ENCODE results near the gene DPP8.
A peak's percentile ranks its signal among the peaks of the same experiment; 100 is the strongest.

DPP8 gene

DNA sequence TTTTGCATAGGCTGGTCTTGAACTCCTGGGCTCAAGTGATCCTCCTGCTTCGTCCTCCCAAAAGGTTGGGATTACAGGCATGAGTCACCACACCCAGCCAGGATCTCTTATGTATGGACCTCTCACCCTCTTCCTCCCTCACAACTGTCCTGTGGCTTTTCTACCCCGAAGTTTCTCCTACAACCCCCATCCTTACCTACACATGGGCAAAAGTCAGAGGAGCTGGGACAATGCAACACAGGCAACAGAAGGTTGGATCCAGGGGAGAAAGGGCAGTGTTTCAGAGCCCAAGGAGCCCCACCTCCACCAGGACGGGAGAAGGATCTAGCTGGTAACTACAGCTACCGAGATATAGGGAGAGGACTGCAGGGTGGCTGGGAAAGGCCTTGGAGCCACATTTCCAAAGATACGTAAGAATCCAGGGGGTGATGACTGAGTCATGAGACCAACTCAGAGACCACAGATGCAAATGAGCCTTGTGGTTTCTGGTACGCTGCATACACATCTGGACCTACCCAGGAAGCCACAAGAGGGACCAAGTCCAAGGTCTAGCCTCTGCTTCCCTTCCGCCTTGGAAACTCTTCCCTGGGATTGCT lies 108.4 kb downstream of the DPP8 start:
- no peak overlapping the region for H3K4me3 ChIP-seq (ENCODE audit: low read depth, low read length)
- peak; percentile 99 for DNase-seq (ENCODE audit: low read depth, low spot score)
- in situ Hi-C loops (cut with HindIII; ENCODE audit: low sequenced_read_pairs): no loop called here
- TF ChIP-seq, protein P1, sequence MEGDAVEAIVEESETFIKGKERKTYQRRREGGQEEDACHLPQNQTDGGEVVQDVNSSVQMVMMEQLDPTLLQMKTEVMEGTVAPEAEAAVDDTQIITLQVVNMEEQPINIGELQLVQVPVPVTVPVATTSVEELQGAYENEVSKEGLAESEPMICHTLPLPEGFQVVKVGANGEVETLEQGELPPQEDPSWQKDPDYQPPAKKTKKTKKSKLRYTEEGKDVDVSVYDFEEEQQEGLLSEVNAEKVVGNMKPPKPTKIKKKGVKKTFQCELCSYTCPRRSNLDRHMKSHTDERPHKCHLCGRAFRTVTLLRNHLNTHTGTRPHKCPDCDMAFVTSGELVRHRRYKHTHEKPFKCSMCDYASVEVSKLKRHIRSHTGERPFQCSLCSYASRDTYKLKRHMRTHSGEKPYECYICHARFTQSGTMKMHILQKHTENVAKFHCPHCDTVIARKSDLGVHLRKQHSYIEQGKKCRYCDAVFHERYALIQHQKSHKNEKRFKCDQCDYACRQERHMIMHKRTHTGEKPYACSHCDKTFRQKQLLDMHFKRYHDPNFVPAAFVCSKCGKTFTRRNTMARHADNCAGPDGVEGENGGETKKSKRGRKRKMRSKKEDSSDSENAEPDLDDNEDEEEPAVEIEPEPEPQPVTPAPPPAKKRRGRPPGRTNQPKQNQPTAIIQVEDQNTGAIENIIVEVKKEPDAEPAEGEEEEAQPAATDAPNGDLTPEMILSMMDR (IDR thresholded peaks at IDR 0.05; ENCODE audit: low read depth, low read length): no peak

DNA sequence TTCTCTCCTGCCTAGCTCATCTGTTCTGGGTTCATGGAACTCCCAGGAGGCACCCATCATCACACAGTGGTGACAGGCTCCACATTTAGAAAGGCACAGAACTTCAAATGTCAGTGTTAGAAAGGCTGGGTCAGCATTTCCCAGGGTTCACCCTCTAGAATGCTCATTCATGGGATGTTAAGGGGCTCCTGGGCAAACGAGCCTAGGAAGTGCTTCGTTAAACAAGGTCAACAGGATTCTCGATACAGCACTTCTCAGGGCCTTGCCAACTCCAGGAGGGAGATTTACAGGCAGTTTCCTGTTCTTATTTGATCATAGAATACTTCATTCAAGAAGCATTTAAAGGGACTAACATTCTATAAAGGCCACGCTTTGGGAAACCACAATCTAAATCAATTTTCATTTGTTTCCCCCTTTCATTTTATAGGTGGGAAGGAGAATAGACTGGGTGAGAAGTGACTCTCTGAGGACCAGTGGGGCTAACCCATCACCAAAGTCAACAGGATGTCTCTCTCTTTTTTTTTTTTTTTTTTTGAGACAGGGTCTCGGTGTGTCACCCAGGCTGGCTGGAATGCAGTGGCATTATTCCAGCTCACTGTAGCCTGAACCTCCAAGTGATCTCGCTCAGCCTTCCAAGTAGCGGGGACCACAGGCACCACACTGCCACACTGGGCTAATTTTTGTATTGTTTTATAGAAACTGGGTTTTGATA lies 109.0 kb downstream of the DPP8 start:
- in situ Hi-C loops (cut with HindIII; ENCODE audit: low sequenced_read_pairs): no loop called here
- TF ChIP-seq, protein P1 (IDR thresholded peaks at IDR 0.05; ENCODE audit: low read depth, low read length): no peak
- H3K4me3 ChIP-seq (ENCODE audit: low read depth, low read length): no peak overlapping the region

DNA sequence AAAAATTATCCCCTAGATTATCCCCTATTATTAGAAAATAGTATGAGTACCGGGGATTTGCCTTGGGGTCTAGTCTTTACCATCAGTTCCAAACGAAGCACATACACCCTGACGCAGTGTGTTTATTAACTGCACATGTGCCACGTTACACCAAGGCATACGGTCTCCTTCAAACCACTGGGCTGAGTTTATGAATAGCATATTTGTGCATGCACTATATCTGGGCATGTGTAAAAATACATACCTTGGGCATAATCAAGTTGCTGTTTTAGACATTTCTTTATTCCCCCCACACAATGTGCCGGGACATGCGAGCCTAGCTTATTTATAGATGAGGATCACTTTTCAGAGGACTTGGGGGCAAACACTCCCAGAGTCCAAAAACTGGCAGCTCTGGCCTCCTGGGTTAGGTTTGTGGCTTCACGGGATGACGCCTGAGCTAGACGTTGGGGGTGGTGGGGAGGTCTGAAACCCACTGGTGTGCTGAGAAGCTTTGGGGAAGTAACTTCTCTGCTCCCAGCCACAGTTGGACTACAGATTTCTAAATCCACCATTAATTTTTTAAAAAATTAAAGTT lies 111.0 kb downstream of the DPP8 start:
- TF ChIP-seq, protein P1 (IDR thresholded peaks at IDR 0.05; ENCODE audit: low read depth, low read length): no peak
- DNase-seq (ENCODE audit: low read depth, low spot score): no peak
- no peak overlapping the region for H3K4me3 ChIP-seq (ENCODE audit: low read depth, low read length)
- in situ Hi-C loops (cut with HindIII; ENCODE audit: low sequenced_read_pairs): no loop called here

More for the DNA sequence above, 109.0 kb downstream of the DPP8 start:
- peak; percentile 77 for DNase-seq (ENCODE audit: low read depth, low spot score)

DNA sequence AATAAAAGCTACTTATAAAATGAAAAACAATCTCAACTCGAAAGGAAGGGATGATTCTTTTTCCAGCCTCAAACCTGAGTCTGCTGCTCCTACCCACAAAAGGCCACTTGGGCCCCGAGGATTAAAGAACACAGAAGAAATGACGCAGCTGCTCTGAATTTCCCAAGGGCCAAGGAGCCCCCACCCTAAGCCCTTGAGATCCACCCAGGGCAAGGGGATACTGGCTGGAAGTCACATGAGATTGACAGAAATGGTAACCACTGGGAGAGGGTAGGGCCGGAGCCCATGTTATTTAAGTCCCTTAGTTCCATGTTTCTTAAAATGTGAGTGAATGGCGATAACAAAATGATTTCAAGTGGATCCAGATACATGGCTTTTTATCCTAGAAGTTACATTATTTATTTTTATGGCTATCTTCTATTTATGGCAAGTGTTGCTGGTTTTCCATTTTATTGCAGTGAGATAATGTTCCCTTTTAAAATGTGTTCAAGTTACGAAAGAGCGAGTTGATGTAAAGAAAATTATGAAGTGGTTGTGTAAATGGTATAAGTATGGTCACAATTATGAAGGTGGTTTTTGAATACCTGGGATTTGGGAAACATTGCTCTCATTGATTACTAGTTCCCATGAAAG lies 111.6 kb downstream of the DPP8 start:
- DNase-seq (ENCODE audit: low read depth, low spot score): no peak
- no peak overlapping the region for H3K4me3 ChIP-seq (ENCODE audit: low read depth, low read length)
- TF ChIP-seq, protein P1 (IDR thresholded peaks at IDR 0.05; ENCODE audit: low read depth, low read length): no peak
- in situ Hi-C loops (cut with HindIII; ENCODE audit: low sequenced_read_pairs): no loop called here

DNA sequence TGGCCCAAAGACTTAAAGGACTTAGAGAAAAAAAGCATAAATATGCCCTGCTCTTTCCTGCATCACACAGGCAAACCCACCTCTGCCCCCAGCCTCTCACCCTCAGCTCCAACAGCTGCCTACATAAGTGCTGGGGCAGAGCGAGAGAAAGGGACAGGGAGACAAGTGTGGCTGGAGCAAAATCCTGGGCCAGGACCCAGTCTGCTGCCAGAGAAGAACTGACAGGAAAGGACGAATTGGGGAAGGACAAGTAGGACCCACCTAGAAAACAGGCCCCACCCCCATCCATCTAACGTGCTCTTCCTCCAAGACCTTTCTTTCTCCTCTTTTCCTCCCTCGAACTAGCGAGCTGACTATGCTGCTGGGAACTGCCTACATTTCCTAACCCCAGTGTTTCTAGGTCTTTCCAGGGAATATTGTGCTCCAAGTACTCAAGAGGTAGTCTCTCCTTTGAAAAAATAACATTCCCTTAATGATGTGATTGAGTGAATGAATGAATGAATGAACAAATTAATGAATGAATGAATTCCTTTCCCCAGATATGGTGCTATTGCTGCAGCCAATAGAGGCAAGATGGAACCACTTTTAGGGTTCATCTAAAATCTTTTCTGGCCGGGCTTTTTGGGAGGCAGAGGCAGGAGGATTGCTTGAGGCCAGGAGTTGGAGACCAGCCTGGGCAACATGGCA lies 113.2 kb downstream of the DPP8 start:
- TF ChIP-seq, protein P1 (IDR thresholded peaks at IDR 0.05; ENCODE audit: low read depth, low read length): no peak
- H3K4me3 ChIP-seq (ENCODE audit: low read depth, low read length): no peak overlapping the region
- DNase-seq (ENCODE audit: low read depth, low spot score): no peak
- in situ Hi-C loops (cut with HindIII; ENCODE audit: low sequenced_read_pairs): no loop called here

DNA sequence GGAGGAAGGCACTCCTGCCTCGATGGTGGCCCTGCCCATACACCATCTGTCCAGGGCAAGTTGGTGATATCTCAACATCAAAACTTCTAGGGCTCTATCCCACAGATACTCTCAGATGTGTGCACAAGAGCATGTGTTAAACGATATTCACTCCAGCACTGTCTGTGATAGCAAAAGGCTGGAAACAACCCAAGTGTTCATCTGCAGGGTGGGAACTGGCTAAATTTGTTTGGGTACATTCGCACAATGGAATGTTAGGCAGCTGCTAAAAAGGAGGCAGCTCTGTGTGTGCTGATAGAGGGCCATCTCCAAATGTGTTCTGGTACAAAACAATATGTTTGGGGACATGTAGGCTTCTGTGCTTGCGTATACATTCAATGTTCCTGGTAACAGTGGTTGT lies 114.5 kb downstream of the DPP8 start:
- in situ Hi-C loops (cut with HindIII; ENCODE audit: low sequenced_read_pairs): no loop called here
- TF ChIP-seq, protein P1 (IDR thresholded peaks at IDR 0.05; ENCODE audit: low read depth, low read length): no peak
- no peak for DNase-seq (ENCODE audit: low read depth, low spot score)
- H3K4me3 ChIP-seq (ENCODE audit: low read depth, low read length): no peak overlapping the region

All from astrocyte of the spinal cord (primary cell).